Endothelial cell of umbilical vein (primary cell): ENCODE measurements around the gene TP53BP1. TPM values are rescaled to one million over a fixed set of nuclear protein-coding genes. Genes with fewer than 3 reads are reported as not detected.

Experiments
- BruUV-seq: library from RNA; stranded (reverse); fragments of 400-500 nt; replicated peaks from 2 replicates; lab custom pipeline; 2021; lab: Mats Ljungman, UMichigan
- CTCF ChIA-PET: fragments of 300-600, 350-600 bp; sonication (Branson Sonifier 250); formaldehyde crosslinking; loops from one replicate; lab custom pipeline; 2021; ENCODE audit warnings: antibody characterized with exemption, inconsistent platforms; lab: Charles Lee
- POLR2A ChIA-PET: fragments of 300-600, 350-600 bp; sonication (Branson Sonifier 250); formaldehyde crosslinking; loops from one replicate; lab custom pipeline; 2021; ENCODE audit warnings: antibody characterized with exemption, inconsistent platforms; lab: Charles Lee
- DNase-seq: peaks from one replicate; pipeline ENCODE4 v3.0.0-alpha.2; 2011; ENCODE audit warnings: low read depth, low spot score
- FAIRE-seq: peaks from 2 replicates; lab custom pipeline; 2011; peaks lifted over from hg19 to GRCh38; lab: Jason Lieb, UNC
- H2AFZ ChIP-seq: 2 replicates; pipeline ENCODE4 v1.6.0; 2012; ENCODE audit warnings: low read depth, low read length, control low read depth, inconsistent platforms
- H3K27ac ChIP-seq: 2 replicates; pipeline ENCODE4 v1.5.1; 2011; ENCODE audit warnings: low read depth, mild to moderate bottlenecking, control low read depth, low read length, moderate library complexity; ENCODE audit not compliant: insufficient read depth
- H3K27me3 ChIP-seq, 2 experiments: 2 replicates each; pipeline versions ENCODE4 v1.6.0 to v1.6.1; 2011; ENCODE audit warnings: low read length in 2 of 2, mixed read lengths in 1 of 2; ENCODE audit not compliant: control insufficient read depth in 2 of 2, insufficient read depth in 2 of 2
- H3K36me3 ChIP-seq, 2 experiments: 2 replicates in 1 of 2; 3 replicates in 1 of 2; pipeline ENCODE4 v1.5.1; 2011; ENCODE audit warnings: low read length in 2 of 2, mild to moderate bottlenecking in 1 of 2, moderate library complexity in 1 of 2; ENCODE audit not compliant: control insufficient read depth in 2 of 2, insufficient read depth in 2 of 2; ENCODE audit errors: extremely low read depth in 1 of 2
- H3K4me1 ChIP-seq: 3 replicates; pipeline ENCODE4 v1.5.1; 2011; ENCODE audit warnings: mild to moderate bottlenecking, low read length; ENCODE audit not compliant: control insufficient read depth, insufficient read depth; ENCODE audit errors: extremely low read depth
- H3K4me2 ChIP-seq: 2 replicates; pipeline ENCODE4 v1.6.1; 2011; ENCODE audit warnings: low read length, control low read depth, mixed read lengths; ENCODE audit not compliant: insufficient read depth
- H3K4me3 ChIP-seq, 3 experiments: fragments of 200-600 bp in 1 of 3; sonication (generic), shearing (Covaris generic) in 1 of 3; replicated peaks in 1 of 3; 2 replicates each; pipeline ENCODE4 v1.5.1; 2011 to 2016; ENCODE audit warnings: control low read depth in 3 of 3, low read length in 3 of 3, mild to moderate bottlenecking in 2 of 3, inconsistent platforms in 1 of 3, low read depth in 1 of 3, moderate library complexity in 1 of 3; ENCODE audit not compliant: insufficient read depth in 1 of 3
- H3K79me2 ChIP-seq: 2 replicates; pipeline ENCODE4 v1.6.0; 2012; ENCODE audit warnings: low read length, inconsistent platforms; ENCODE audit not compliant: control insufficient read depth, insufficient read depth
- H3K9ac ChIP-seq: replicated peaks from 2 replicates; pipeline ENCODE3; 2011; ENCODE audit warnings: low read length, control low read depth; ENCODE audit not compliant: insufficient read depth; ENCODE audit errors: extremely low read depth
- H3K9me1 ChIP-seq: replicated peaks from 3 replicates; pipeline ENCODE4 v1.6.0; 2011; ENCODE audit warnings: mild to moderate bottlenecking, low read length; ENCODE audit not compliant: control insufficient read depth, insufficient read depth; ENCODE audit errors: extremely low read depth
- H3K9me3 ChIP-seq: replicated peaks from 2 replicates; pipeline ENCODE4 v1.5.1; 2012; ENCODE audit warnings: low read length, inconsistent platforms; ENCODE audit not compliant: control insufficient read depth, insufficient read depth
- H4K20me1 ChIP-seq: replicated peaks from 2 replicates; pipeline ENCODE3; 2011; ENCODE audit warnings: mild to moderate bottlenecking, low read length; ENCODE audit not compliant: control insufficient read depth, insufficient read depth; ENCODE audit errors: extremely low read depth
- CTCF ChIP-seq, 2 donors: IDR thresholded peaks; 1 replicate in 1 of 2; 2 replicates in 1 of 2; pipeline ENCODE4 v1.5.1; 2011; ENCODE audit warnings: low read length in 2 of 2, mild to moderate bottlenecking in 2 of 2, moderate library complexity in 2 of 2, control low read depth in 1 of 2, inconsistent platforms in 1 of 2, low read depth in 1 of 2; ENCODE audit not compliant: insufficient read depth in 1 of 2; ENCODE audit errors: extremely low read depth in 1 of 2
- EZH2 ChIP-seq: IDR thresholded peaks from 2 replicates; pipeline ENCODE4 v1.6.1; 2012; ENCODE audit warnings: borderline replicate concordance, low read depth, mild to moderate bottlenecking, moderate library complexity, low read length, inconsistent platforms; ENCODE audit not compliant: severe bottlenecking
- FOS ChIP-seq: IDR thresholded peaks from 2 replicates; pipeline ENCODE4 v1.6.1; 2011; ENCODE audit warnings: mild to moderate bottlenecking, low read length, moderate library complexity, borderline replicate concordance; ENCODE audit not compliant: insufficient read depth
- GATA2 ChIP-seq: IDR thresholded peaks from 2 replicates; pipeline ENCODE4 v1.7.0; 2011; ENCODE audit warnings: low read depth, mild to moderate bottlenecking, moderate library complexity, mixed read lengths, low read length; ENCODE audit not compliant: insufficient read length, insufficient read depth
- JUN ChIP-seq: IDR thresholded peaks from 2 replicates; pipeline ENCODE4 v1.6.1; 2011; ENCODE audit warnings: borderline replicate concordance, low read depth; ENCODE audit not compliant: insufficient read length, insufficient read depth
- MAX ChIP-seq: IDR thresholded peaks from 2 replicates; pipeline ENCODE4 v1.6.1; 2011; ENCODE audit not compliant: insufficient read depth, insufficient read length
- MYC ChIP-seq: IDR thresholded peaks from one replicate; pipeline ENCODE4 v1.6.1; 2011; ENCODE audit warnings: mild to moderate bottlenecking, low read depth, low read length
- POLR2A ChIP-seq: IDR thresholded peaks from 2 replicates; pipeline ENCODE4 v1.6.1; 2012; ENCODE audit warnings: low read depth, mild to moderate bottlenecking, control low read depth, low read length
- POLR2AphosphoS5 ChIP-seq: IDR thresholded peaks from 2 replicates; pipeline ENCODE4 v1.6.1; 2012; ENCODE audit warnings: low read depth, mild to moderate bottlenecking, control low read depth, low read length, moderate library complexity; ENCODE audit not compliant: insufficient read depth
- dilution Hi-C: fragments of 300-500 bp; cut with MboI; formaldehyde crosslinking; loops from one replicate; pipeline ENCODE4 v1.15.0; 2019; ENCODE audit warnings: low sequenced_read_pairs; ENCODE audit not compliant: extremely low pct_ligation_motif_present
- intact Hi-C: fragments of 100-400 bp; cut with micrococcal nuclease; formaldehyde crosslinking; loops from one replicate; pipeline ENCODE4 v1.10.0; 2022
- polyA plus RNA-seq, 4 experiments: library from polyadenylated mRNA; depleted of rRNA in 3 of 4; stranded (reverse) in 3 of 4; unstranded in 1 of 4; fragments of >200 nt; gene quantifications; 2 replicates each; pipeline versions ENCODE4 v1.2.1 to v1.2.3, GENCODE V29; 2011 to 2012; ENCODE audit warnings: missing spikeins in 1 of 4
- total RNA-seq: library from RNA; stranded (reverse); gene quantifications from 2 replicates; pipeline ENCODE4 v1.2.3, GENCODE V29; 2021

TP53BP1 gene
- total and polyA plus RNA-seq, 2 donors (not counting 3 experiments of a cell fraction or from before 2014, with no cell fraction given), result 28.1 to 59.5 TPM

GRCh38 chr15:43525131-43525530 lies 32.2 kb upstream of the TP53BP1 start:
- Histone ChIP-seq H3K79me2 (no peaks in the 10 kb centered on the region), H3K9me1 (no peaks in the 10 kb centered on the region), H3K4me1 (no peaks in the 10 kb centered on the region), H3K9ac (no peak overlapping the region), H2AFZ (no peak overlapping the region), H3K4me2 (no peak overlapping the region), H3K27me3 (no peaks in the 10 kb centered on the region), H3K4me3 (no peak overlapping the region), H3K36me3 (no peaks in the 10 kb centered on the region), H3K9me3 (no peaks in the 10 kb centered on the region), H4K20me1 (no peaks in the 10 kb centered on the region), H3K27ac (no peak overlapping the region)
- dilution Hi-C loops (no loop called here), intact Hi-C loops (no loop called here)
- no peak for DNase-seq
- FAIRE-seq, result no peak
- TF ChIP-seq EZH2 (no peak), JUN (no peak), MAX (no peak), POLR2A (no peak), MYC (no peak), POLR2AphosphoS5 (no peak), FOS (no peak), CTCF (IDR thresholded peaks at IDR 0.05; ENCODE audit: extremely low read depth in 1 of 2, insufficient read depth in 1 of 2, low read depth in 1 of 2, low read length in 2 of 2) (no peak), GATA2 (no peak)
- ChIA-PET POLR2A (no interaction called here), CTCF (interaction anchor here (0.9 kb wide), 1 partner anchor 84 kb away, joined by 3 read pairs; no protein-coding TSS in a partner anchor)
- BruUV-seq, result no TSS peak
